Mesothelial cell of epicardium (in vitro differentiated cells): ENCODE results near the gene FAM53B. TPM values are rescaled to one million over a fixed set of nuclear protein-coding genes. Genes with fewer than 3 reads are reported as not detected.
A peak's percentile ranks its signal among the peaks of the same experiment; 100 is the strongest.

ENCODE experiments used
- DNase-seq, 2 experiments: peaks; one replicate each; pipeline ENCODE4 v3.0.0; 2021; ENCODE audit warnings: low spot score in 2 of 2; ENCODE audit not compliant: unreplicated experiment in 2 of 2
- H3K27ac Mint-ChIP-seq: 2 replicates; pipeline ENCODE4 v1.8.0; 2021; ENCODE audit warnings: mixed read lengths
- H3K27me3 Mint-ChIP-seq: 2 replicates; pipeline ENCODE4 v1.8.0; 2021; ENCODE audit warnings: low read depth, mixed read lengths
- H3K36me3 Mint-ChIP-seq: 2 replicates; pipeline ENCODE4 v1.8.0; 2021; ENCODE audit warnings: mixed read lengths
- H3K4me1 Mint-ChIP-seq: 2 replicates; pipeline ENCODE4 v1.8.0; 2021; ENCODE audit warnings: mixed read lengths
- H3K4me3 Mint-ChIP-seq: 2 replicates; pipeline ENCODE4 v1.8.0; 2021; ENCODE audit warnings: mild to moderate bottlenecking, moderate library complexity, mixed read lengths
- H3K9me3 Mint-ChIP-seq: 2 replicates; pipeline ENCODE4 v1.8.0; 2021; ENCODE audit warnings: mixed read lengths
- CTCF ChIP-seq: fragments of 200-600 bp; sonication (generic); IDR thresholded peaks from one replicate; pipeline ENCODE4 v1.5.0; 2021; ENCODE audit warnings: antibody characterized with exemption; ENCODE audit not compliant: unreplicated experiment
- total RNA-seq: library from RNA; stranded (reverse); gene quantifications from 3 replicates; pipeline ENCODE4 v1.2.1, GENCODE V29; 2021

The FAM53B gene
- total RNA-seq, 1 donor from 2014 or later, result 42.0 TPM

GRCh38 chr10:124649214-124649613 is 95.0 kb downstream of the FAM53B start:
- Mint-ChIP-seq H3K27me3 (no peaks in the 10 kb centered on the region), H3K4me3 (no peak overlapping the region), H3K9me3 (no peaks in the 10 kb centered on the region), H3K36me3 (no peaks in the 10 kb centered on the region), H3K4me1 (peaks cover 39% of the 10 kb centered on the region), H3K27ac (peak overlapping the region; percentile 89)
- no peak for DNase-seq
- no peak for TF ChIP-seq CTCF

- no peak for TF ChIP-seq CTCF
- Mint-ChIP-seq H3K36me3 (no peaks in the 10 kb centered on the region), H3K4me1 (peaks cover 39% of the 10 kb centered on the region), H3K4me3 (no peak overlapping the region), H3K27ac (peak overlapping the region; percentile 89), H3K9me3 (no peaks in the 10 kb centered on the region), H3K27me3 (no peaks in the 10 kb centered on the region)
- DNase-seq, result peak; percentile 44 to 61
Measured at GRCh38 chr10:124648738-124649137, 95.4 kb downstream of the FAM53B start.

- no peaks in the 10 kb centered on the region for H3K36me3 Mint-ChIP-seq
- H3K9me3 Mint-ChIP-seq, result no peaks in the 10 kb centered on the region
Measured at GRCh38 chr10:124648131-124648475, 96.1 kb downstream of the FAM53B start.

GRCh38 chr10:124647421-124648130 is 96.6 kb downstream of the FAM53B start:
- no peak overlapping the region for H3K4me3 Mint-ChIP-seq

More at GRCh38 chr10:124648131-124648475, 96.1 kb downstream of the FAM53B start:
- H3K27me3 Mint-ChIP-seq, result no peaks in the 10 kb centered on the region
- peaks cover 39% of the 10 kb centered on the region for H3K4me1 Mint-ChIP-seq
- DNase-seq, result no peak
- peak overlapping the region; percentile 89 for H3K27ac Mint-ChIP-seq
- TF ChIP-seq CTCF, result no peak
- no peak overlapping the region for H3K4me3 Mint-ChIP-seq

GRCh38 chr10:124646483-124647352 is 97.5 kb downstream of the FAM53B start:
- no peak for TF ChIP-seq CTCF
- no peaks in the 10 kb centered on the region for H3K9me3 Mint-ChIP-seq
- no peaks in the 10 kb centered on the region for H3K27me3 Mint-ChIP-seq
- H3K27ac Mint-ChIP-seq, result peak overlapping the region; percentile 66
- DNase-seq, result no peak
- no peaks in the 10 kb centered on the region for H3K36me3 Mint-ChIP-seq
- H3K4me3 Mint-ChIP-seq, result no peak overlapping the region
- H3K4me1 Mint-ChIP-seq, result peaks cover 39% of the 10 kb centered on the region

More at GRCh38 chr10:124647421-124648130, 96.6 kb downstream of the FAM53B start:
- TF ChIP-seq CTCF, result no peak
- H3K27ac Mint-ChIP-seq, result peak overlapping the region; percentile 16
- no peaks in the 10 kb centered on the region for H3K27me3 Mint-ChIP-seq
- H3K9me3 Mint-ChIP-seq, result no peaks in the 10 kb centered on the region
- H3K4me1 Mint-ChIP-seq, result peaks cover 39% of the 10 kb centered on the region
- DNase-seq, result no peak
- no peaks in the 10 kb centered on the region for H3K36me3 Mint-ChIP-seq
